Spinal cord (tissue), 10 donors: ENCODE results near the gene ULK4. TPM values are rescaled to one million over a fixed set of nuclear protein-coding genes. Genes with fewer than 3 reads are reported as not detected.
"Not testable (repeated sequence)": the region's sequence is repeated elsewhere in the genome, so short reads cannot be mapped to it uniquely, and the experiment has no call there.

Experiments used
- DNase-seq, 6 donors: peaks; one replicate each; pipeline versions ENCODE4 v3.0.0 to v3.0.0-alpha.2; 2013 to 2015; ENCODE audit warnings: low spot score in 6 of 6, low read depth in 4 of 6
- H3K27ac ChIP-seq: one replicate; pipeline ENCODE4 v1.5.1; 2013; ENCODE audit warnings: low read depth, low read length, control low read depth
- H3K27me3 ChIP-seq: one replicate; pipeline ENCODE4 v1.6.1; 2013; ENCODE audit warnings: low read length; ENCODE audit not compliant: control insufficient read depth, insufficient read depth
- H3K36me3 ChIP-seq: one replicate; pipeline ENCODE4 v1.6.1; 2013; ENCODE audit warnings: low read length; ENCODE audit not compliant: control insufficient read depth, insufficient read depth
- H3K4me1 ChIP-seq: one replicate; pipeline ENCODE4 v1.6.1; 2013; ENCODE audit warnings: low read length; ENCODE audit not compliant: control insufficient read depth, insufficient read depth
- H3K4me3 ChIP-seq: one replicate; pipeline ENCODE4 v1.5.1; 2013; ENCODE audit warnings: low read depth, low read length, control low read depth
- H3K9me3 ChIP-seq: one replicate; pipeline ENCODE4 v1.6.1; 2013; ENCODE audit warnings: low read length; ENCODE audit not compliant: control insufficient read depth, insufficient read depth
- WGBS: methylation state at CpG from one replicate; pipeline ENCODE4 v1.1.5; 2013; ENCODE audit warnings: missing lambda C conversion rate; ENCODE audit not compliant: insufficient coverage; 5-methylcytosine and 5-hydroxymethylcytosine counted together
- polyA plus RNA-seq, 2 donors: library from polyadenylated mRNA; unstranded; fragments of 120-200 nt; gene quantifications; one replicate each; pipeline ENCODE4 v1.2.1, GENCODE V29; 2013; ENCODE audit not compliant: insufficient read length in 2 of 2
- total RNA-seq, 2 donors: library from RNA; depleted of rRNA in 1 of 2; stranded (reverse); fragments of 120-200 nt in 1 of 2; fragments of >200 nt in 1 of 2; gene quantifications; one replicate each; pipeline versions ENCODE4 v1.2.3 to v1.2.4, GENCODE V29; 2013 to 2014
- donor health status: healthy.

ULK4 gene
- total and polyA plus RNA-seq, 4 donors: 3.1 to 18.1 (median 9.7) TPM

DNA sequence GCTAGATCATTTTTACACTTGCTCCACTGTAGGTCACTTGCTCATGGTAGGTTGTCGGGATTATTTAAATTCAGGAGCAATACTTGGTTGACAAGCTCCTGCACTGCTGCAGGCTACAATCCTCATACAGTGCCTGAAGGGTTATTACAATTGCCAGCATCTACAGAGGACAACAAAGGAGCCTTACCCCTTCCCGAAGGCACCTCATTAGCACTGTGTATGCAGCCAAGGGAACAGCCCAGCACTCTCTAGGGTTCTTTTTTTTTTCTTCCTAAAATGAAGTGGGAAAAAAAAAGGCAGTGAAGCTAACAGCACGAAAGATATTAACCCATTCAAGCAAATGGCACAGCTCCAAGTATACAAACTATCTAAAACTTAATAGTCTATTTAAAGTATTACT, 142.7 kb downstream of the ULK4 start:
- no CpG with 5 or more reads among the region's 3 CpGs for WGBS
- no peaks in the 10 kb centered on the region for H3K4me1 ChIP-seq
- H3K27ac ChIP-seq: no peak overlapping the region
- H3K27me3 ChIP-seq: no peaks in the 10 kb centered on the region
- H3K4me3 ChIP-seq: no peak overlapping the region
- no peaks in the 10 kb centered on the region for H3K36me3 ChIP-seq
- DNase-seq: peak in 2 of 6 donors; percentile 39 to 47
- H3K9me3 ChIP-seq: no peaks in the 10 kb centered on the region

DNA sequence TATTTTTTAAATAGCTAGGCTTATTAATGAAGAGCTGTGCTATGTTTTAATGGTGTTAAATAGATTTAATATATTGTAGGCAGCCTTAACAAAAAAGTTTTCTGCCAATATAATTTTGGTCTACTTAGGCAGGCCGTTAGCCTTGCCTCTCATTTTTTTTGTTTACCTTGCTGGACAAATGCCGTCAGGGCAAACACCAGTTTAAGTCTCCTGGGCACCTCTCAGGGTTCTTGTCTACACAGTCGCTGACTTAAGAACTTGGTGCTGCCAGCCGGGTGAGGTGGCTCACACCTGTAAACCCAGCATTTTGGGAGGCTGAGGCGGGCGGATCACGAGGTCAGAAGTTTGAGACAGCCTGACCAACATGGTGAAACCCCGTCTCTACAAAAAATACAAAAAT, 153.3 kb downstream of the ULK4 start:
- Histone ChIP-seq H3K36me3 (no peaks in the 10 kb centered on the region), H3K27me3 (no peaks in the 10 kb centered on the region), H3K27ac (no peak overlapping the region), H3K4me3 (no peak overlapping the region), H3K9me3 (no peaks in the 10 kb centered on the region), H3K4me1 (no peaks in the 10 kb centered on the region)
- no peak for DNase-seq
- 94% methylated on average over 6 of the region's 8 CpGs for WGBS

DNA sequence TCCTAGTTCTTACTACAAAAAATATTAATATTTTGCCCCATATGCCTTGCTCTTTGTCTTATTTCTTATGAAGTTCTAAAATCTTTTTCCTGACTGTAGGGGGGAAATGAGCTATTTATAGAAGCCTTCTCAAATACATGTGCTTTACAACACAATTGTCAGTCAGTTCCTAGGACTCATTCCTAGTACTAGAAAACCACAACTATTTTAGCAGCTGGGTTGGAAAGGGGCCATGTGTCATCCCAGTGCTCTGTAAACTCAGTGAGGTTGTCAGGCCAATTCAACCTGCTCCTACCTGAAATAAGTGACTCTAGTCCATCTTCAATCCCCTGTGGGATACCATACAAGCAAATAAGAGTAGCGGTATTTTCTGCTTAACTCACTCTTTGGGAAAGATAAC, 153.8 kb downstream of the ULK4 start:
- Histone ChIP-seq H3K4me1 (no peaks in the 10 kb centered on the region), H3K9me3 (no peaks in the 10 kb centered on the region), H3K27ac (no peak overlapping the region), H3K36me3 (no peaks in the 10 kb centered on the region), H3K27me3 (no peaks in the 10 kb centered on the region), H3K4me3 (no peak overlapping the region)
- WGBS: no CpG with 5 or more reads among the region's 1 CpG
- DNase-seq: no peak

DNA sequence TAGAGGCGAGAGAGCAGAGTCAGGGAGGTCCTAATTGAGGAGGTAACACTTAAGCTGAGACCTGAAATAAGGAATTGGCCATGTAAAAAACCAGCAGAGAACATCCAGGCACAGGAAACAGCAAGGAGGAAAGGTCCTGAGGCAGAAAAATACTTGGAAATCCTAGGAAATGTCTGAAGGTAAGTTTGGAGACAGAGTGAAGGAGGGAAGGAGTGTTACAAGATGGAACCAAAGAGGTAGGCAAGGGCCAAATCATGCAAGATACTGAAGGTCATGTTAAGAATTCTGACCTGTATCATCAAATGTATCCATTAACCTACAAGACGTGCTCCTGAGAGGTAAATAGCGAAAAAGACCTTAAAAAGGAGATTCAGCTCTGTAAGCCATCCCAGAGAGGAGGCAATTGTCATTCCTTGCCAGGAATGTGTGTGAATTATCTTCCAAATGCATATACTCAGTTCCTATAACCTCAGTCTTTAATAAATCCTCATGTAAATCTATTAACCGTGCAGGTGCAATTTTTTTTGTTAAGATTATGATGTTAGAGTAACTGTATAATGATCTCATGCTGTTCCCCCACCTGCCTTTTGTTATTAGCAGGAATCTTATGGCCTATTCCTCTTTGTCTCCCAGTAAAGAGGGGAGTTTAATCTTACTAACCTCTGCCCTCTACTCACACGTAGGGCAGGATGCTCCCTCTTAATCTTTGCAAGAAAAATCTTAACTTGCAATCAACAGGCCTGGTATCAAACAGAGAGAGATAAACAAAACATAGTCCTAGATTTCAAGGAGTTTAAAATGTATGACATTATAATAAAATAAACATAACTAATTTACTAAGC, 166.9 kb downstream of the ULK4 start:
- Histone ChIP-seq H3K4me1 (no peaks in the 10 kb centered on the region), H3K27ac (no peak overlapping the region), H3K27me3 (no peaks in the 10 kb centered on the region), H3K9me3 (no peaks in the 10 kb centered on the region), H3K4me3 (no peak overlapping the region), H3K36me3 (no peaks in the 10 kb centered on the region)
- DNase-seq: no peak
- 100% methylated on average over 1 of the region's 5 CpGs for WGBS

DNA sequence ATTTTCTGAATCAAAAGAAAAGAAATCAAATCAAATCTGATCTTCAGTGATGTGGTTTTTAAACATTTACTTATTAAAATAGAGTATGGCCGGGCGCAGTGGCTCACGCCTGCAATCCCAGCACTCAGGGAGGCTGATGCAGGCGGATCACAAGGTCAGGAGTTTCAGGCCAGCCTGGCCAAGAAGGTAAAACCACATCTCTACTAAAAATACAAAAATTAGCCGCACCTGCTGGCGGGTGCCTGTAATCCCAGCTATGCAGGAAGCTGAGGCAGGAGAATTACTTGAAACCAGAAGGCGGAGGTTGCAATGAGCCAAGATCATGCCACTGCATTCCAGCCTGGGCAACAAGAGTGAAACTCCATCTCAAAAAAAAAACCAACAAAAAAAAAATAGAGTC, 169.1 kb downstream of the ULK4 start:
- no peaks in the 10 kb centered on the region for H3K36me3 ChIP-seq
- no peak overlapping the region for H3K27ac ChIP-seq
- no peaks in the 10 kb centered on the region for H3K9me3 ChIP-seq
- WGBS: no CpG with 5 or more reads among the region's 7 CpGs
- no peak for DNase-seq
- H3K4me1 ChIP-seq: no peaks in the 10 kb centered on the region
- no peaks in the 10 kb centered on the region for H3K27me3 ChIP-seq
- no peak overlapping the region for H3K4me3 ChIP-seq

DNA sequence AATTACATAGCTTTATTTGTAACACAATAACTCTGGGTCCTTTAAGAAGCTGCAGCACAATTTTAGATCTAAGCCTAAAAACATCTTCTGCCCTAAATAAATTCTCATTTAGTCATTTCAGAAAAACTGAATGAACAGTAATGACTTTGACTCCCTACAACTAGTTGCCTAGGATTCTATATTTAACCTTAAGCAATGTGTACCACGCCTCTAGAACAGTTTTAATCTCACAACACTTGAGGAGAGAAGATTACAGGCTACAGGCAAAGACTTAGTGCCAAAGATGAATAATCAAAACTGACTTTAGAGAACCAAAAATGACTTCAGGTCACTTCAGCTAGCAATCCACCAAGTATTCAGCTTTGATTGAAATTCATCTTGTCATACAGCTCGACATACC, 192.8 kb downstream of the ULK4 start:
- H3K9me3 ChIP-seq: no peaks in the 10 kb centered on the region
- WGBS: no CpG with 5 or more reads among the region's 2 CpGs
- no peak for DNase-seq
- H3K36me3 ChIP-seq: no peaks in the 10 kb centered on the region
- H3K27ac ChIP-seq: no peak overlapping the region
- H3K4me3 ChIP-seq: no peak overlapping the region
- H3K27me3 ChIP-seq: no peaks in the 10 kb centered on the region
- no peaks in the 10 kb centered on the region for H3K4me1 ChIP-seq

DNA sequence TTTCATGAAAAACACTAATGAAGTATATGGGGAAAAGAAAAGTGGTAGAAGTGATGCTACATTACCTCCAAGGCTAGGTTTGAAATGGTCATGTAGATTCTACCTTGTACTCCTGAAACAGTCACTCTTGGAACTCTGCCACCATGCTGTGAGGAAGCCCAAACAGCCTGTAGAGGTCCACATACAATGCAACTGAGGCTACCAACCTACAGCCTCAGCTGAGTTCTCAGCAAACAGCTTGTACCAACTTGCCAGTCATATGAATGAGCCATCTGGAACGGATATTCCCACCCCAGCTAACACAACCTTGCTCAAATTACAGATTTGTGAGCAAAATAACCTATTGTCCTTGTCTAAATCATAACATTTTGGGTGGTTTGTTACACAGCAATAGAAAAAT, 193.5 kb downstream of the ULK4 start:
- no peak overlapping the region for H3K27ac ChIP-seq
- WGBS: 71% methylated on average over 1 of the region's 1 CpG
- no peak for DNase-seq
- no peaks in the 10 kb centered on the region for H3K4me1 ChIP-seq
- no peaks in the 10 kb centered on the region for H3K36me3 ChIP-seq
- no peaks in the 10 kb centered on the region for H3K27me3 ChIP-seq
- H3K4me3 ChIP-seq: no peak overlapping the region
- H3K9me3 ChIP-seq: no peaks in the 10 kb centered on the region

DNA sequence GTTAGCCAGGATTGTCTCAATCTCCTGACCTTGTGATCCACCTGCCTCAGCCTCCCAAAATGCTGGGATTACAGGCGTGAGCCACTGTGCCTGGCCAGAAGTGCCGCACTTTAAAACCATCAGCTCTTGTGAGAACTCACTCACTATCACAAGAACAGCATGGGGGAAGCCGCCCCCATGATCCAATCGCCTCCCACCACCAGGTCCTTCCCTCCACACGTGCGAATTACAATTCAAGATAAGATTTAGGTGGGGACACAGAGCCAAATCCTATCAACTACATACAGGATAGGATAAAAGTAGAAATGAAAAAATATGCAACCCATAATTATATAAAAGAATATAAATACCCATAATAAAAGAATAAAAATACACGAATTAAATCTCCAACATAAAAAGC, 199.0 kb downstream of the ULK4 start:
- not testable (repeated sequence) for H3K4me3 ChIP-seq, H3K4me1 ChIP-seq, H3K27me3 ChIP-seq, H3K27ac ChIP-seq, H3K9me3 ChIP-seq, DNase-seq, H3K36me3 ChIP-seq
- WGBS: 95% methylated on average over 2 of the region's 7 CpGs

DNA sequence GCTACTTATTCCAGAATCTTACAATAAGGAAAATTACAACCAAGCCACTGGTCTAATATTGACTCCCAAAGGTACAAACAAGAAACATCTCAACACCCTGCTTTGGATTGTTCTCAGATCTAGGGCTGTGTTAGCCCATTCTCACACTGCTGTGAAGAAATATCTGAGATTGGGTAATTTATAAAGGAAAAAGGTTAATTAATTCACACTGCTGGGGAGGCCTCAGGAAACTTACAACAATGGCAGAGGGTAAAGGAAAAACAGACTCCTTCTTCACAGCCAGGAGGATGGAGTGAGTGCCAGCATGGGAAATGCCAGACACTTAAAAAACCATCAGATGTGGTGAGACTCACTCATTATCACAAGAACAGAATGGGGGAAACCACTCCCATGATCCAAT, 208.3 kb downstream of the ULK4 start:
- Histone ChIP-seq H3K27ac (no peak overlapping the region), H3K9me3 (no peaks in the 10 kb centered on the region), H3K4me1 (no peaks in the 10 kb centered on the region), H3K27me3 (no peaks in the 10 kb centered on the region), H3K36me3 (no peaks in the 10 kb centered on the region), H3K4me3 (no peak overlapping the region)
- no peak for DNase-seq

DNA sequence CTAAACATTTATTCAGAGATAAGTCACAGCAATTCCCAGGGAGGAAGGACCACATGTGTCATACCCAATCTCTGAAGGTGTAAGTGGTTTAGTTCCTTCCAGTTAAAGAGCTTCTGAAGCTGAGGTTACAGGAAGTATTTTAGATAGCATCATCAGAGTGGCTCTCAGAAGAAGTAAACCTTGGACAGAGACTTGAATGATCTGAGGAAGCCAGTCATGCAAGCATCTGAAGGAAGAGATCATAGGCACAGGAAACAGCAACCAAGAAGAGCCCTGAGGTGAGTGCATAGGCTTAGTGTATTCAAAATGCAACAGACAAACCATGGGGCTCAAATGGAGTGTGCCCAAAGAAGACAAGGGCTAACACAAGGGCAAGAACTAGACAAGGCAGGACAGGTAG, 210.3 kb downstream of the ULK4 start:
- H3K4me1 ChIP-seq: no peaks in the 10 kb centered on the region
- no peak overlapping the region for H3K27ac ChIP-seq
- no peak for DNase-seq
- H3K9me3 ChIP-seq: no peaks in the 10 kb centered on the region
- H3K36me3 ChIP-seq: no peaks in the 10 kb centered on the region
- H3K4me3 ChIP-seq: no peak overlapping the region
- no peaks in the 10 kb centered on the region for H3K27me3 ChIP-seq
